GM12878 (cell line): Measurements from ENCODE around the gene ARHGDIG. TPM values are rescaled to one million over a fixed set of nuclear protein-coding genes. Genes with fewer than 3 reads are reported as not detected.

ENCODE experiments used
- BACH1 ChIP-seq: fragments of 450-650 bp; IDR thresholded peaks from 2 replicates; pipeline ENCODE4 v1.6.1; 2017; ENCODE audit warnings: mild to moderate bottlenecking, borderline replicate concordance
- CBFB ChIP-seq: IDR thresholded peaks from 2 replicates; pipeline ENCODE4 v1.6.1; 2016; ENCODE audit warnings: antibody characterized with exemption, low read depth
- CREB1 ChIP-seq: IDR thresholded peaks from 2 replicates; pipeline ENCODE4 v1.6.1; 2012; ENCODE audit warnings: low read depth, mild to moderate bottlenecking, inconsistent platforms
- CREM ChIP-seq: IDR thresholded peaks from 2 replicates; pipeline ENCODE4 v1.6.1; 2014; ENCODE audit warnings: antibody characterized with exemption, low read depth
- DPF2 ChIP-seq: fragments of 450-650 bp; IDR thresholded peaks from 2 replicates; pipeline ENCODE4 v1.6.1; 2017; ENCODE audit warnings: mild to moderate bottlenecking
- EGR1 ChIP-seq, 2 experiments: IDR thresholded peaks; 1 replicate in 1 of 2; 2 replicates in 1 of 2; pipeline ENCODE4 v1.6.1; 2011 to 2012; ENCODE audit warnings: low read depth in 2 of 2, low read length in 2 of 2, borderline replicate concordance in 1 of 2, mild to moderate bottlenecking in 1 of 2, moderate library complexity in 1 of 2
- EP300 ChIP-seq, 2 experiments: fragments of 150-350 bp in 1 of 2; IDR thresholded peaks; 2 replicates each; pipeline ENCODE4 v1.6.1; 2011 to 2012; ENCODE audit warnings: low read depth in 2 of 2, low read length in 2 of 2, borderline replicate concordance in 1 of 2, improper control_type of control experiment in 1 of 2, inconsistent platforms in 1 of 2; ENCODE audit not compliant: control insufficient read depth in 1 of 2
- FOXM1 ChIP-seq: IDR thresholded peaks from 2 replicates; pipeline ENCODE4 v1.6.1; 2012; ENCODE audit warnings: low read depth, mild to moderate bottlenecking, inconsistent platforms, low read length, moderate library complexity
- IRF4 ChIP-seq: IDR thresholded peaks from 2 replicates; pipeline ENCODE4 v1.6.1; 2011; ENCODE audit warnings: low read depth, low read length
- KLF5 ChIP-seq: fragments of 450-650 bp; IDR thresholded peaks from 2 replicates; pipeline ENCODE4 v1.6.1; 2014; ENCODE audit warnings: mild to moderate bottlenecking; ENCODE audit not compliant: partially characterized antibody
- NFXL1 ChIP-seq: fragments of 450-650 bp; IDR thresholded peaks from 2 replicates; pipeline ENCODE4 v1.6.1; 2017; ENCODE audit warnings: antibody characterized with exemption, mild to moderate bottlenecking, borderline replicate concordance
- NFYB ChIP-seq: IDR thresholded peaks from 2 replicates; pipeline ENCODE4 v1.6.1; 2011; ENCODE audit warnings: low read depth, mild to moderate bottlenecking, low read length, improper control_type of control experiment, moderate library complexity; ENCODE audit not compliant: insufficient read depth
- NR2C2 ChIP-seq: IDR thresholded peaks from 2 replicates; pipeline ENCODE4 v1.6.1; 2011; ENCODE audit warnings: borderline replicate concordance, low read depth; ENCODE audit not compliant: control insufficient read depth, insufficient read length
- NR2F1 ChIP-seq: fragments of 450-650 bp; conservative IDR thresholded peaks from 2 replicates; pipeline ENCODE4 v1.6.1; 2017; ENCODE audit warnings: mild to moderate bottlenecking
- PAX5 ChIP-seq: IDR thresholded peaks from 2 replicates; pipeline ENCODE4 v1.6.1; 2011; ENCODE audit warnings: low read depth, low read length, borderline replicate concordance
- PBX3 ChIP-seq: IDR thresholded peaks from 2 replicates; pipeline ENCODE4 v1.6.1; 2011; ENCODE audit warnings: mild to moderate bottlenecking, low read depth, low read length, moderate library complexity; ENCODE audit not compliant: insufficient replicate concordance
- RB1 ChIP-seq: fragments of 450-650 bp; formaldehyde crosslinking; IDR thresholded peaks from 2 replicates; pipeline ENCODE4 v1.6.1; 2017; ENCODE audit warnings: mild to moderate bottlenecking, borderline replicate concordance
- RCOR1 ChIP-seq: conservative IDR thresholded peaks from 2 replicates; pipeline ENCODE4 v1.6.1; 2012; ENCODE audit warnings: low read depth, low read length, improper control_type of control experiment
- RUNX3 ChIP-seq: IDR thresholded peaks from 2 replicates; pipeline ENCODE4 v1.6.1; 2012; ENCODE audit warnings: low read length, inconsistent platforms
- SIX5 ChIP-seq: IDR thresholded peaks from 2 replicates; pipeline ENCODE4 v1.6.1; 2011; ENCODE audit warnings: mild to moderate bottlenecking, low read depth, low read length, moderate library complexity; ENCODE audit not compliant: severe bottlenecking
- STAT1 ChIP-seq: fragments of 450-650 bp; conservative IDR thresholded peaks from 2 replicates; pipeline ENCODE4 v1.6.1; 2014; ENCODE audit warnings: antibody characterized with exemption, mild to moderate bottlenecking
- TARDBP ChIP-seq: IDR thresholded peaks from 2 replicates; pipeline ENCODE4 v1.6.1; 2016; ENCODE audit warnings: borderline replicate concordance
- YY1 ChIP-seq: IDR thresholded peaks from 2 replicates; pipeline ENCODE4 v1.6.1; 2011; ENCODE audit warnings: low read depth, mild to moderate bottlenecking, low read length
- ZNF207 ChIP-seq: fragments of 450-650 bp; IDR thresholded peaks from 2 replicates; pipeline ENCODE4 v1.6.1; 2014; ENCODE audit warnings: antibody characterized with exemption, mild to moderate bottlenecking, borderline replicate concordance
- ZNF24 ChIP-seq: fragments of 450-650 bp; IDR thresholded peaks from 2 replicates; pipeline ENCODE4 v1.6.1; 2017; ENCODE audit warnings: antibody characterized with exemption, mild to moderate bottlenecking
- ZNF274 ChIP-seq: IDR thresholded peaks from one replicate; pipeline ENCODE4 v1.8.0; 2011; ENCODE audit not compliant: insufficient read length, insufficient read depth
- ZNF384 ChIP-seq: IDR thresholded peaks from 2 replicates; pipeline ENCODE4 v1.6.1; 2012; ENCODE audit warnings: low read depth, mild to moderate bottlenecking, low read length, improper control_type of control experiment, borderline replicate concordance
- ZZZ3 ChIP-seq: IDR thresholded peaks from 2 replicates; pipeline ENCODE4 v1.6.1; 2011; ENCODE audit warnings: low read depth; ENCODE audit not compliant: control insufficient read depth, insufficient read length
- polyA plus RNA-seq, 11 experiments: library from polyadenylated mRNA; depleted of rRNA in 4 of 11; unstranded in 6 of 11; stranded (reverse) in 5 of 11; fragments of >200 nt; fragmentation: Nextera tagmentation in 4 of 11; fragmentation: Illumina TruSeq in 1 of 11; extraction: Ambion mirVana in 4 of 11; extraction: Trizol in 1 of 11; gene quantifications; 1 replicate in 1 of 11; 2 replicates in 10 of 11; pipeline versions ENCODE4 v1.2.1 to v1.2.3, GENCODE V29; 2011 to 2016; ENCODE audit warnings: inconsistent platforms in 2 of 11, missing spikeins in 2 of 11, low read depth in 1 of 11
- total RNA-seq, 4 experiments: library from RNA; depleted of rRNA in 3 of 4; stranded (reverse); fragments of >200 nt in 3 of 4; fragmentation: Illumina TruSeq in 1 of 4; extraction: Trizol in 1 of 4; gene quantifications; 2 replicates each; pipeline versions ENCODE4 v1.2.1 to v1.2.3, GENCODE V29; 2013 to 2021
- TF ChIP-seq, protein P1 (sequence below): IDR thresholded peaks from 2 replicates; pipeline ENCODE4 v1.6.1; 2012; ENCODE audit warnings: mild to moderate bottlenecking, low read depth, low read length

ARHGDIG gene
- total and polyA plus RNA-seq, 10 of the 15 experiments (the other 5 are each of a cell fraction or from before 2014, with no cell fraction given) = not detected

DNA sequence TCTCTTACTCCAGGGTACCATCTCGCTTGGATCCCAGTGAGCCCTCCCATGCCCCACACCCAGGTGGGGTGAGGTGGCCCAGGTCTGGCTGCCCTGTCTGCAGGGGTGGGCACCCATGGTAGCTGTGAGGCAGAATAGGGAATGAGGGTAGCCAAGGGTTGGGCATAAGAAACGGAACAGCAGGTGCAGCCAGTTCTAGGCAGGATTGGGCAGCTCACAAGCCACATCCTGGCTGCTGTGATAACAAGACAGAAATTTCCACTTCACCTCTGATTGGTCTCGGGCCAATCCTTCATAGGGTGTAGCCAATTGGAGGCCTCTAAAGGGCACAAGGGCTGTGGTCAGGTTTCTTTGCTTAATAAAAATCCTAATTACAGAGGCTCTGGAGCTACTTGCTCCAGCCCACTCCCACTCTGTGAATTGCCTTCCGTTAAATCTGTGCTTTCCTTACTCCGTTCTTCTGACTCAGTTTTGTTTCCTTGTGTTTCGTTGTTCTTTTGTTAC lies 1.5 kb upstream of the ARHGDIG start (continued):
- TF ChIP-seq PAX5 (no peak), ZNF24 (no peak), FOXM1 (no peak), RCOR1 (no peak), NR2F1 (no peak), EGR1 (IDR thresholded peaks at IDR 0.05; ENCODE audit: borderline replicate concordance in 1 of 2, low read depth in 2 of 2, low read length in 2 of 2) (no peak), ZNF207 (no peak), ZNF384 (no peak), YY1 (no peak), STAT1 (no peak), CREB1 (no peak), NFXL1 (no peak), KLF5 (no peak), TARDBP (no peak), EP300 (IDR thresholded peaks at IDR 0.05; ENCODE audit: borderline replicate concordance in 1 of 2, control insufficient read depth in 1 of 2, low read depth in 2 of 2, low read length in 2 of 2) (no peak), CREM (no peak), RB1 (no peak), BACH1 (no peak), PBX3 (peak; percentile 81), IRF4 (no peak), DPF2 (no peak), SIX5 (no peak), CBFB (no peak), RUNX3 (peak; percentile 45; the same call in 1 of the 2 replicates), NFYB (peak; percentile 94), NR2C2 (no peak), ZNF274 (no peak), ZZZ3 (no peak)
- TF ChIP-seq, protein P1, sequence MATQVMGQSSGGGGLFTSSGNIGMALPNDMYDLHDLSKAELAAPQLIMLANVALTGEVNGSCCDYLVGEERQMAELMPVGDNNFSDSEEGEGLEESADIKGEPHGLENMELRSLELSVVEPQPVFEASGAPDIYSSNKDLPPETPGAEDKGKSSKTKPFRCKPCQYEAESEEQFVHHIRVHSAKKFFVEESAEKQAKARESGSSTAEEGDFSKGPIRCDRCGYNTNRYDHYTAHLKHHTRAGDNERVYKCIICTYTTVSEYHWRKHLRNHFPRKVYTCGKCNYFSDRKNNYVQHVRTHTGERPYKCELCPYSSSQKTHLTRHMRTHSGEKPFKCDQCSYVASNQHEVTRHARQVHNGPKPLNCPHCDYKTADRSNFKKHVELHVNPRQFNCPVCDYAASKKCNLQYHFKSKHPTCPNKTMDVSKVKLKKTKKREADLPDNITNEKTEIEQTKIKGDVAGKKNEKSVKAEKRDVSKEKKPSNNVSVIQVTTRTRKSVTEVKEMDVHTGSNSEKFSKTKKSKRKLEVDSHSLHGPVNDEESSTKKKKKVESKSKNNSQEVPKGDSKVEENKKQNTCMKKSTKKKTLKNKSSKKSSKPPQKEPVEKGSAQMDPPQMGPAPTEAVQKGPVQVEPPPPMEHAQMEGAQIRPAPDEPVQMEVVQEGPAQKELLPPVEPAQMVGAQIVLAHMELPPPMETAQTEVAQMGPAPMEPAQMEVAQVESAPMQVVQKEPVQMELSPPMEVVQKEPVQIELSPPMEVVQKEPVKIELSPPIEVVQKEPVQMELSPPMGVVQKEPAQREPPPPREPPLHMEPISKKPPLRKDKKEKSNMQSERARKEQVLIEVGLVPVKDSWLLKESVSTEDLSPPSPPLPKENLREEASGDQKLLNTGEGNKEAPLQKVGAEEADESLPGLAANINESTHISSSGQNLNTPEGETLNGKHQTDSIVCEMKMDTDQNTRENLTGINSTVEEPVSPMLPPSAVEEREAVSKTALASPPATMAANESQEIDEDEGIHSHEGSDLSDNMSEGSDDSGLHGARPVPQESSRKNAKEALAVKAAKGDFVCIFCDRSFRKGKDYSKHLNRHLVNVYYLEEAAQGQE = no peak
